GM23338 (cell line): Measurements from ENCODE around the gene RAD23B.

Experiments
- EZH2phosphoT487 ChIP-seq: fragments of 200-600 bp; sonication (generic); IDR thresholded peaks from one replicate; pipeline ENCODE4 v1.8.1; 2018; ENCODE audit warnings: antibody characterized with exemption; ENCODE audit not compliant: unreplicated experiment
- TF ChIP-seq, protein P1 (sequence below), 2 experiments: fragments of 200-600 bp in 1 of 2; sonication (generic) in 1 of 2; conservative IDR thresholded peaks; 2 replicates each; pipeline versions ENCODE4 v1.5.1 to v1.6.1; 2016 to 2017; ENCODE audit warnings: antibody characterized with exemption in 2 of 2, low read depth in 2 of 2, mild to moderate bottlenecking in 2 of 2, moderate library complexity in 1 of 2

DNA sequence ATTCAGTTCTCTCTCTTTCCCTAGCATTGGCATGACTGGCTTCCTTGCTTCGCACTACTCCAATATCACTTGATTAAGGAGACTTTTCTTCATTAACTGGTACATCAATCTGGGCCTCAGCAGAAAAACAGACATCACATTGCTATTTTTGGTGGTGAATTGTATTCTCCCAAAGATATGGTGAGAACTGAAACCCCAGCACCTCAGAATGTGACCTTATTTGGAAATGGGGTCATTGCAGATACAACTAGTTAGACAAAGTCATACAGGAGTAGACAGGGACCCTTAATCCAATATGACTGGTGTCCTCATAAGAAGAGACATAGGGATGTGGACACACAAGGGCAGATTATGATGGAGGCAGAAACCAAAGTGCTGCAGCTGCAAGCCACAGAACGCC is 7.5 kb upstream of the RAD23B start:
- TF ChIP-seq, protein P1, sequence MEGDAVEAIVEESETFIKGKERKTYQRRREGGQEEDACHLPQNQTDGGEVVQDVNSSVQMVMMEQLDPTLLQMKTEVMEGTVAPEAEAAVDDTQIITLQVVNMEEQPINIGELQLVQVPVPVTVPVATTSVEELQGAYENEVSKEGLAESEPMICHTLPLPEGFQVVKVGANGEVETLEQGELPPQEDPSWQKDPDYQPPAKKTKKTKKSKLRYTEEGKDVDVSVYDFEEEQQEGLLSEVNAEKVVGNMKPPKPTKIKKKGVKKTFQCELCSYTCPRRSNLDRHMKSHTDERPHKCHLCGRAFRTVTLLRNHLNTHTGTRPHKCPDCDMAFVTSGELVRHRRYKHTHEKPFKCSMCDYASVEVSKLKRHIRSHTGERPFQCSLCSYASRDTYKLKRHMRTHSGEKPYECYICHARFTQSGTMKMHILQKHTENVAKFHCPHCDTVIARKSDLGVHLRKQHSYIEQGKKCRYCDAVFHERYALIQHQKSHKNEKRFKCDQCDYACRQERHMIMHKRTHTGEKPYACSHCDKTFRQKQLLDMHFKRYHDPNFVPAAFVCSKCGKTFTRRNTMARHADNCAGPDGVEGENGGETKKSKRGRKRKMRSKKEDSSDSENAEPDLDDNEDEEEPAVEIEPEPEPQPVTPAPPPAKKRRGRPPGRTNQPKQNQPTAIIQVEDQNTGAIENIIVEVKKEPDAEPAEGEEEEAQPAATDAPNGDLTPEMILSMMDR (conservative IDR thresholded peaks at IDR 0.05; ENCODE audit: low read depth in 2 of 2) = no peak
- no peak for TF ChIP-seq EZH2phosphoT487
